Esophagus muscularis mucosa (tissue), 4 donors: ENCODE measurements around the gene ULBP3. TPM values are rescaled to one million over a fixed set of nuclear protein-coding genes. Genes with fewer than 3 reads are reported as not detected.
"Not testable (repeated sequence)": the region's sequence is repeated elsewhere in the genome, so short reads cannot be mapped to it uniquely, and the experiment has no call there.

Experiments
- DNase-seq: peaks from one replicate; pipeline ENCODE4 v3.0.0-alpha.2; 2017; ENCODE audit errors: extremely low spot score
- H3K27ac ChIP-seq, 4 donors: fragments of 200-600 bp; sonication (generic); replicated peaks in 1 of 4; 1 replicate in 3 of 4; 2 replicates in 1 of 4; pipeline ENCODE4 v1.5.1; 2016 to 2019; ENCODE audit warnings: mild to moderate bottlenecking in 1 of 4
- H3K27me3 ChIP-seq, 4 donors: fragments of 200-600 bp; sonication (generic); one replicate each; pipeline versions ENCODE4 v1.5.1 to v1.6.0; 2016 to 2019
- H3K36me3 ChIP-seq, 4 donors: fragments of 200-600 bp; sonication (generic); one replicate each; pipeline ENCODE4 v1.5.1; 2016 to 2019
- H3K4me1 ChIP-seq, 4 donors: fragments of 200-600 bp; sonication (generic); one replicate each; pipeline ENCODE4 v1.5.1; 2016 to 2019
- H3K4me3 ChIP-seq, 4 donors: fragments of 200-600 bp; sonication (generic); 1 replicate in 2 of 4; 2 replicates in 2 of 4; pipeline ENCODE4 v1.5.1; 2016 to 2019; ENCODE audit warnings: mild to moderate bottlenecking in 4 of 4, moderate library complexity in 1 of 4
- H3K9me3 ChIP-seq, 4 donors: fragments of 200-600 bp; sonication (generic); 1 replicate in 3 of 4; 2 replicates in 1 of 4; pipeline ENCODE4 v1.5.1; 2016 to 2019
- WGBS: methylation state at CpG from one replicate; pipeline ENCODE4 v1.1.5; 2018; 5-methylcytosine and 5-hydroxymethylcytosine counted together
- intact Hi-C: fragments of 100-400 bp; cut with DNase I; formaldehyde crosslinking; loops from one replicate; pipeline ENCODE4 v1.15.1; 2023
- total RNA-seq, 4 donors: library from RNA; depleted of rRNA; stranded (reverse); fragments of >200 nt; gene quantifications; one replicate each; pipeline versions ENCODE4 v1.1.0 to v1.2.1, GENCODE V29; 2016

The ULBP3 gene
- total RNA-seq, 4 donors from 2014 or later = 0.50 to 0.86 (median 0.65) TPM; not detected in 1

DNA sequence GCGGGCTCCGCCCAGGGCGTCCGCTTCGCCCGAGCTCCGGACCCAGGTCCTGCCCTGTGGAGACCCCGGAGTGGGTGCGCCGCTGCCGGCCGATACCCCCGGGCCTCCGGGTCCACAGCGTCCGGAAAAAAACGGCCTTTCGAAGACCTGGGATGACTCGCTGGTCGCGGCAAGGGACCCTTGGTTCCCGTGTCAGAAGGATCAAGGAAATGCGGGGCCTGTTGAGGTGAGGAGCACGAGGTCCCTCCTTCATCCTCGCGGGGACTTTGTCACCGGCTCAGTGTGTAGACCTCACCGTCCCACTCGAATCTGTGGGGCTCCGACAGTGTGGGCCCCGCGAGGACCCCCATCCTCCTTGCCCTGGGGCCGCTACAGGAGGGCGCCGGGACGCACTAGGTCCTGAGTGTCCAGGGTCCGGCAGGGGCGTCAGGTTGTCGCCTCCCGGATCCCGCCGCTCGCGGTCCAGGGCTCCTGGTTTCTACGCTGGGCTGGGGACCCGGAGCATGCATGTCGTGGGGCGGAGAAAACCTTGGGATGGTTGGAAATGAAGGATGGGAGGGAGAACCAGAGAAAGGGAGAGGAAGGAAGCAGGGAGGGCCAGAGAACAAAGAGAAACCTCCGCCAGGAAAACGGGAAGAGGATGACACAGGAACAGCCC lies 54.2 kb downstream of the ULBP3 start:
- intact Hi-C loops = not testable (repeated sequence)
- 6% methylated on average over 2 of the region's 50 CpGs for WGBS

DNA sequence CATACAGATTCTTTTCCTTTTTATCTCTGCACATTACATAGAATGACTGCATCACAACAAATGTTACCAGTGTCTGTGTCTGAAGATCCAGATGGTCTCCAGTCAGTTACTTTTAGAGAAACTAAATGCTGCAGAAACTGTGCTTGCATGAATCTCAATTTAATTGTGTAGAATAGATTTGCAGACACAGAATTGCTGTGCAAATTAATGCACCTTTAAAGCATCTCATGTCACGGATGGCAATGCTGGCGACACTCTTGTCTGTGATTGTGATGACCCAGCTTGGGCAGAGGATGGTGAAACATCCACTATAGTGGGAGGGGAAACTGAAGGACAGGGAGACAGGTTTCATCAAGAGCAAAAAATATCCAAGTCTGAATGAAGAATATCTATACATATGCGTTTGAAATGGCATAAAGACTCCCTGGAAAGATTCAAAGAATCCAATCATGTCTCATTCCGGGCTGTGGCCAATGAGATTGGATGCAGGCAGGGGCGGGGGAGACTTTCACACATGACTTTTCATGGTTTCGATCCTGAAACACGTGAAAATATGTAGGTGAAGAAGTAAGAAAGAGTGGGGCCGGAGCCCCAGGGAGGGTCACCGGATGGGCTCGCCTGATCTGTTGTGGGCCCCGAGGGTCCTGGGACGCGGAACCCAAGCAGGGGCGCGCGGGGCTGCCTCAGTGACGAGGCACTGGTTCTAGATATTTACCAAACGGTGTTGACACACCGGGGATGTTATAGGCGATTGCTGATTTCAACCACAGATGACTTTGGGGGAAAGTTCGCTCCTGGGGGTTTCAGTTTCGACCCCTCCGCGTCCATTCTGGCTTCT lies 54.9 kb downstream of the ULBP3 start:
- intact Hi-C loops = not testable (repeated sequence)

More for the DNA sequence above, 54.2 kb downstream of the ULBP3 start:
- Histone ChIP-seq H3K4me1 (peaks cover 0 to 20% (median 8%) of the 10 kb centered on the region in 4 donors), H3K27me3 (peaks cover 5 to 87% (median 42%) of the 10 kb centered on the region in 4 donors)
- H3K27ac ChIP-seq, DNase-seq, H3K36me3 ChIP-seq, H3K9me3 ChIP-seq, H3K4me3 ChIP-seq: not testable (repeated sequence)

DNA sequence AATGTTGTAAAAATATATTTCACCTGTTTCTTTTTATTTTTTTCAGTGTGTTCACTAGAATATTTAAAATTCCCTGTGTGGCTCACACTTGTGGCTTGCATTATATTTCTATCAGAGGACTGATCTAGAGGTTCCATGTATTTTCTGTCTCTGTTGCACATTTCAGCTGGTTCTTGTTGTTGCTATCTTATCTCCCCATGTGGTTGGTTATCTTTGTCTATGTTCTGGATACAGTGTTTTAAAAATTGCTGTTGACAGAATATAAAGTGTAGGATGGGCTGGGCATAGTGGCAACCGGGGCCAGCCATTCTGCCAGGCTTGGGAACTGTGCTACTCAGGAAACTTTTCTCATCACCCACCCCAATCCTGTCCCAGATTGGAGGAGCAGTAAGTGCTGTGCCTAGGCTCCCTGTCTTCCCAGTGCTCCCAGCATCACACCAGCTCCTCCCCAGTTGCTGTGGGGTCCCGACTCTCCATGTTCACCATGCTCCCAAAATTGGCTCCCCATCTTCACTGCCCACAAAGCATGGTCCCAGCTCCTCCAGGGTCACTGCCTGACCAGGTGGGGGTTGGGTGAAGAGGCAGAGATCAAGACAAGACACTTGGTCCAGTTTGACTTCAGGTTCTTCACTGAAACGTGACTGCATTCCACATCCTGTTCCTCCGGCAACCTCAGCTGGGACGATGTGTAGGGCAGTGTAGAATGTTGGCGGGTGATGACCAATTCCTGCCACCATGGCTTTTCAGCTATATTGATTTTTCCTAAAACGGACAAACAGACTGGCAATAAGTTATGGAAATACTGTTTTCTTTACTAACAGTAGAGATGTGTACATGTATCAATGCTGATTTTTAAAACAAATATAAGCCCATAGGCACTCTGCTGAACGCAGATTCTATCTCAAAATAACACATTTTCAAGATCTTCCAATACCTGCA lies 55.8 kb downstream of the ULBP3 start:
- H3K4me3 ChIP-seq, DNase-seq, H3K27ac ChIP-seq, H3K9me3 ChIP-seq, intact Hi-C loops, H3K36me3 ChIP-seq: not testable (repeated sequence)
- Histone ChIP-seq H3K4me1 (peaks cover 0 to 20% (median 8%) of the 10 kb centered on the region in 4 donors), H3K27me3 (peaks cover 5 to 91% (median 37%) of the 10 kb centered on the region in 4 donors)
- 30% methylated on average over 8 of the region's 8 CpGs for WGBS

More for the DNA sequence above, 54.9 kb downstream of the ULBP3 start:
- H3K9me3 ChIP-seq, H3K4me3 ChIP-seq, H3K36me3 ChIP-seq, DNase-seq, H3K27ac ChIP-seq: not testable (repeated sequence)
- peaks cover 5 to 91% (median 41%) of the 10 kb centered on the region in 4 donors for H3K27me3 ChIP-seq
- H3K4me1 ChIP-seq = peaks cover 0 to 20% (median 8%) of the 10 kb centered on the region in 4 donors
- 11% methylated on average over 7 of the region's 24 CpGs for WGBS

Other genes starting within 250 kb of the ULBP3 start
- gene LRP11, start 204.8 kb downstream of the ULBP3 start, total RNA-seq = 10 to 100 TPM; 15.0 to 29.1 (median 24.0) TPM
- gene RAET1E, start 171.0 kb downstream of the ULBP3 start, total RNA-seq = under 1 TPM in 1 of 4 donors, not detected in 3; 0.29 TPM
- under 1 TPM in 2 of 4 donors, not detected in 2; 0.29 to 0.32 TPM for gene RAET1G, start 146.0 kb downstream of the ULBP3 start, total RNA-seq
- gene ULBP2, start 127.1 kb downstream of the ULBP3 start, total RNA-seq = under 1 TPM in 1 of 4 donors, not detected in 3; 0.39 TPM
- under 1 TPM in 1 of 4 donors, not detected in 3; 0.17 TPM for gene ULBP1, start 105.2 kb downstream of the ULBP3 start, total RNA-seq
- not detected for gene RAET1L, start 43.6 kb downstream of the ULBP3 start, total RNA-seq
- gene PPP1R14C, start 73.9 kb upstream of the ULBP3 start, total RNA-seq = under 1 TPM in 2 of 4 donors, not detected in 2; 0.26 to 0.40 TPM